Body of pancreas (tissue), 4 donors: ENCODE data around the gene C22orf42.

Source experiments
- CTCF ChIP-seq, 7 experiments: fragments of 450-650 bp in 4 of 7; fragments of 200-600 bp in 3 of 7; sonication (generic) in 3 of 7; IDR thresholded peaks; one replicate each; pipeline ENCODE4 v1.5.1; 2016 to 2019; ENCODE audit warnings: antibody characterized with exemption in 7 of 7
- POLR2A ChIP-seq, 3 donors: fragments of 450-650 bp; IDR thresholded peaks; one replicate each; pipeline ENCODE4 v1.6.1; 2016; ENCODE audit warnings: antibody characterized with exemption in 3 of 3, mild to moderate bottlenecking in 2 of 3

- TF ChIP-seq POLR2A (IDR thresholded peaks at IDR 0.05) (no peak), CTCF (IDR thresholded peaks at IDR 0.05) (no peak)
These were observed 40.2 kb upstream of the C22orf42 start for GRCh38 chr22:32199341-32199740.
